HepG2 (cell line): ENCODE data around the gene PIM3. TPM values are rescaled to one million over a fixed set of nuclear protein-coding genes. Genes with fewer than 3 reads are reported as not detected.

Experiments
- ATAC-seq: fragments of 200-7000 bp; cut with Tn5 transposase; 3 replicates; pipeline ENCODE4 v1.9.1; 2020; ENCODE audit warnings: mild to moderate bottlenecking, moderate library complexity
- Bru-seq: library from RNA; stranded (reverse); fragments of 400-500 nt; gene quantifications from one replicate; lab custom pipeline; 2021; lab: Mats Ljungman, UMichigan
- BruChase-seq, 2 experiments: library from RNA; stranded (reverse); fragments of 400-500 nt; gene quantifications; one replicate each; lab custom pipeline; 2021; lab: Mats Ljungman, UMichigan
- BruUV-seq: library from RNA; stranded (reverse); fragments of 400-500 nt; replicated peaks from 2 replicates; lab custom pipeline; 2021; lab: Mats Ljungman, UMichigan
- CTCF ChIA-PET: fragments of 300-600 bp; formaldehyde crosslinking; extraction: SDS; loops from one replicate; lab custom pipeline; 2021; ENCODE audit warnings: low total read pairs, inconsistent platforms, low intra/inter-chr PET ratio; lab: Yijun Ruan, JAX
- POLR2A ChIA-PET: fragments of 350-600 bp; sonication (Branson Sonifier 250); formaldehyde crosslinking; loops from one replicate; lab custom pipeline; 2020; ENCODE audit warnings: antibody characterized with exemption, inconsistent platforms; lab: Yijun Ruan, JAX
- DNase-seq: peaks from one replicate; pipeline ENCODE4 v3.0.0-alpha.2; 2015; ENCODE audit warnings: low spot score
- FAIRE-seq: peaks from 3 replicates; lab custom pipeline; 2011; peaks lifted over from hg19 to GRCh38; lab: Jason Lieb, UNC
- H2AFZ ChIP-seq: one replicate; pipeline ENCODE4 v1.6.1; 2011; ENCODE audit warnings: low read length, inconsistent platforms
- H3K27ac ChIP-seq: fragments of 300-600 bp; 3 replicates; pipeline ENCODE4 v1.8.0; 2011; ENCODE audit warnings: mixed run types, mild to moderate bottlenecking, mixed read lengths, low read length, inconsistent platforms; ENCODE audit not compliant: insufficient read depth; ENCODE audit errors: extremely low read length
- H3K27me3 ChIP-seq, 2 experiments: fragments of 200-600 bp in 1 of 2; 2 replicates in 1 of 2; 3 replicates in 1 of 2; pipeline versions ENCODE4 v1.6.0 to v1.8.0; 2011; ENCODE audit warnings: low read length in 2 of 2, mild to moderate bottlenecking in 2 of 2, moderate library complexity in 2 of 2, inconsistent platforms in 1 of 2; ENCODE audit not compliant: insufficient read depth in 2 of 2, control insufficient read depth in 1 of 2
- H3K36me3 ChIP-seq, 2 experiments: fragments of 200-600 bp in 1 of 2; replicated peaks in 1 of 2; 2 replicates in 1 of 2; 3 replicates in 1 of 2; pipeline versions ENCODE4 v1.5.1 to v1.8.0; 2011; ENCODE audit warnings: low read length in 2 of 2, inconsistent platforms in 1 of 2; ENCODE audit not compliant: insufficient read depth in 2 of 2, control insufficient read depth in 1 of 2
- H3K4me1 ChIP-seq: 2 replicates; pipeline ENCODE4 v1.5.1; 2012; ENCODE audit warnings: low read length, inconsistent platforms; ENCODE audit not compliant: insufficient read depth
- H3K4me2 ChIP-seq: 2 replicates; pipeline ENCODE4 v1.6.0; 2011; ENCODE audit warnings: low read depth, low read length, inconsistent platforms
- H3K4me3 ChIP-seq, 3 experiments: fragments of 200-600 bp in 1 of 3; sonication (generic), shearing (Covaris generic) in 1 of 3; replicated peaks in 1 of 3; 2 replicates each; pipeline ENCODE4 v1.5.1; 2011 to 2016; ENCODE audit warnings: low read length in 3 of 3, inconsistent platforms in 2 of 3, low read depth in 2 of 3, mild to moderate bottlenecking in 2 of 3, control low read depth in 1 of 3, mixed read lengths in 1 of 3; ENCODE audit not compliant: insufficient read depth in 1 of 3
- H3K79me2 ChIP-seq: one replicate; pipeline ENCODE4 v1.6.1; 2011; ENCODE audit warnings: low read length, inconsistent platforms; ENCODE audit not compliant: insufficient read depth
- H3K9ac ChIP-seq: 2 replicates; pipeline ENCODE4 v1.6.0; 2011; ENCODE audit warnings: mild to moderate bottlenecking, low read depth, low read length, inconsistent platforms; ENCODE audit not compliant: insufficient read depth
- H3K9me3 ChIP-seq: 2 replicates; pipeline ENCODE4 v1.5.1; 2012; ENCODE audit warnings: mild to moderate bottlenecking, low read length
- H4K20me1 ChIP-seq: 2 replicates; pipeline ENCODE4 v1.6.0; 2011; ENCODE audit warnings: inconsistent platforms, mild to moderate bottlenecking, low read length, moderate library complexity; ENCODE audit not compliant: insufficient read depth
- ADNP ChIP-seq: sonication (generic); formaldehyde crosslinking; IDR thresholded peaks from 2 replicates; pipeline ENCODE4 v1.4.0; 2020; ENCODE audit warnings: missing genetic modification reagents
- BCL3 ChIP-seq: sonication (generic); formaldehyde crosslinking; IDR thresholded peaks from 2 replicates; pipeline ENCODE4 v1.5.1; 2020; ENCODE audit warnings: mild to moderate bottlenecking, missing genetic modification reagents, moderate library complexity
- BCL6 ChIP-seq: IDR thresholded peaks from 2 replicates; pipeline ENCODE4 v1.6.1; 2016; ENCODE audit warnings: missing genetic modification reagents, missing compliant biosample characterization
- CENPT ChIP-seq: sonication (generic); formaldehyde crosslinking; IDR thresholded peaks from 2 replicates; pipeline ENCODE4 v1.8.0; 2022; ENCODE audit warnings: low read depth, mild to moderate bottlenecking, moderate library complexity, missing genetic modification reagents
- EED ChIP-seq: sonication (generic); formaldehyde crosslinking; IDR thresholded peaks from 2 replicates; pipeline ENCODE4 v1.5.0; 2020; ENCODE audit warnings: mild to moderate bottlenecking, missing genetic modification reagents
- GTF3A ChIP-seq: sonication (generic); formaldehyde crosslinking; conservative IDR thresholded peaks from 2 replicates; pipeline ENCODE4 v1.4.0; 2020; ENCODE audit warnings: mild to moderate bottlenecking, missing genetic modification reagents
- HMGXB3 ChIP-seq: sonication (generic); formaldehyde crosslinking; IDR thresholded peaks from 2 replicates; pipeline ENCODE4 v1.4.0; 2020; ENCODE audit warnings: missing genetic modification reagents, borderline replicate concordance
- KDM2A ChIP-seq: sonication (generic); formaldehyde crosslinking; IDR thresholded peaks from 2 replicates; pipeline ENCODE4 v1.4.0; 2020; ENCODE audit warnings: low read depth, missing genetic modification reagents, borderline replicate concordance
- NAIF1 ChIP-seq: sonication (generic); formaldehyde crosslinking; IDR thresholded peaks from 2 replicates; pipeline ENCODE4 v1.5.0; 2020; ENCODE audit warnings: mild to moderate bottlenecking, missing genetic modification reagents, borderline replicate concordance
- NCOA5 ChIP-seq: sonication (generic); formaldehyde crosslinking; IDR thresholded peaks from 2 replicates; pipeline ENCODE4 v1.4.0; 2020; ENCODE audit warnings: missing genetic modification reagents
- ZFX ChIP-seq: sonication (generic); formaldehyde crosslinking; IDR thresholded peaks from 2 replicates; pipeline ENCODE4 v1.4.0; 2020; ENCODE audit warnings: mild to moderate bottlenecking, low read depth, missing genetic modification reagents, moderate library complexity
- WGBS: methylation state at CpG from one replicate; pipeline ENCODE4 v1.1.6; 2017; ENCODE audit warnings: low lambda C conversion rate; 5-methylcytosine and 5-hydroxymethylcytosine counted together
- in situ Hi-C: cut with HindIII; loops from 2 replicates; pipeline ENCODE4 v1.10.0; 2017; ENCODE audit warnings: low pct_unique_long_range_greater_than_20kb; ENCODE audit not compliant: extremely low pct_ligation_motif_present
- intact Hi-C: fragments of 100-400 bp; cut with micrococcal nuclease; formaldehyde crosslinking; loops from one replicate; pipeline ENCODE4 v1.10.0; 2022; ENCODE audit not compliant: unreplicated experiment
- long read RNA-seq, 2 experiments: library from RNA in 1 of 2; library from polyadenylated mRNA in 1 of 2; stranded (forward) in 1 of 2; unstranded in 1 of 2; transcript quantifications; one replicate each; pipeline ENCODE4 v2.0.0, GENCODE V29; 2019 to 2022
- polyA minus RNA-seq, 3 experiments: library from RNA; depleted of rRNA, polyadenylated mRNA; stranded (reverse); fragments of >200 nt; gene quantifications; 2 replicates each; pipeline ENCODE4 v1.2.3, GENCODE V29; 2011; ENCODE audit warnings: low replicate concordance in 1 of 3
- polyA plus RNA-seq, 8 experiments: library from polyadenylated mRNA; depleted of rRNA in 3 of 8; stranded (reverse) in 7 of 8; unstranded in 1 of 8; fragments of >200 nt; fragmentation: Illumina TruSeq in 4 of 8; extraction: Trizol in 4 of 8; gene quantifications; 2 replicates each; pipeline versions ENCODE4 v1.2.1 to v1.2.3, GENCODE V29; 2011 to 2016; ENCODE audit warnings: low read depth in 4 of 8, missing spikeins in 1 of 8, mixed read lengths in 1 of 8; ENCODE audit not compliant: insufficient read depth in 1 of 8
- total RNA-seq, 5 experiments: library from RNA; depleted of rRNA; stranded (reverse); fragments of >200 nt; fragmentation: Illumina TruSeq; extraction: Trizol; gene quantifications; 2 replicates each; pipeline ENCODE4 v1.2.3, GENCODE V29; 2016; ENCODE audit warnings: low read depth in 1 of 5

Gene PIM3
- total RNA-seq (2016; rRNA removed; fragmentation: Illumina TruSeq; extraction: Trizol) (18.2 and 31.2 TPM in 2 replicates), polyA plus RNA-seq (2011; rRNA removed) (21.6 and 24.1 TPM in 2 replicates), polyA minus RNA-seq (2011; rRNA and poly(A)+ RNA removed; ENCODE audit: low replicate concordance) (8.8 and 50.3 TPM in 2 replicates), Bru-seq, nascent RNA (percentile 87 among the genes with signal in this experiment), BruChase-seq, experiment 1, labeled RNA remaining after a 6-hour chase (percentile 96 among the genes with signal in this experiment), BruChase-seq, experiment 2, labeled RNA remaining after a 2-hour chase (percentile 98 among the genes with signal in this experiment)
- 12.4 and 12.6 TPM in 2 replicates for total RNA-seq (2016; cell fraction: cytosol; rRNA removed; fragmentation: Illumina TruSeq; extraction: Trizol; ENCODE audit: low read depth)
- total RNA-seq (2016; cell fraction: insoluble cytoplasmic fraction; rRNA removed; fragmentation: Illumina TruSeq; extraction: Trizol), result 17.3 and 32.7 TPM in 2 replicates
- total RNA-seq (2016; cell fraction: membrane; rRNA removed; fragmentation: Illumina TruSeq; extraction: Trizol), result 27.1 and 31.2 TPM in 2 replicates
- 24.6 and 30.5 TPM in 2 replicates for total RNA-seq (2016; cell fraction: nucleus; rRNA removed; fragmentation: Illumina TruSeq; extraction: Trizol)
- 21.4 and 47.8 TPM in 2 replicates for polyA plus RNA-seq (2011; cell fraction: cytosol; rRNA removed)
- 121 and 136 TPM in 2 replicates for polyA plus RNA-seq (2011; cell fraction: nucleus; rRNA removed)
- polyA plus RNA-seq (2012), result 22.6 and 36.4 TPM in 2 replicates
- polyA plus RNA-seq (2016; cell fraction: cytosol; fragmentation: Illumina TruSeq; extraction: Trizol; ENCODE audit: low read depth), result 7.3 and 9.3 TPM in 2 replicates
- polyA plus RNA-seq (2016; cell fraction: insoluble cytoplasmic fraction; fragmentation: Illumina TruSeq; extraction: Trizol; ENCODE audit: low read depth), result 21.4 and 25.4 TPM in 2 replicates
- 17.2 and 17.8 TPM in 2 replicates for polyA plus RNA-seq (2016; cell fraction: membrane; fragmentation: Illumina TruSeq; extraction: Trizol; ENCODE audit: low read depth)
- 62.7 and 63.0 TPM in 2 replicates for polyA plus RNA-seq (2016; cell fraction: nucleus; fragmentation: Illumina TruSeq; extraction: Trizol; ENCODE audit: insufficient read depth, low read depth)
- polyA minus RNA-seq (2011; cell fraction: cytosol; rRNA and poly(A)+ RNA removed), result 23.0 and 37.5 TPM in 2 replicates
- polyA minus RNA-seq (2011; cell fraction: nucleus; rRNA and poly(A)+ RNA removed), result 17.0 and 22.8 TPM in 2 replicates
- long read RNA-seq, experiment 1, transcript PIM3-201 (6 exons, 2,369 nt), result major isoform, 43 of 56 reads
- long read RNA-seq, experiment 1, partial matches to known transcripts, result 10 of 56 reads
- long read RNA-seq, experiment 1, other reads (novel, unspliced or antisense), result 3 of 56 reads
- long read RNA-seq, experiment 2, transcript PIM3-201 (6 exons, 2,369 nt), result major isoform, 133 of 289 reads
- long read RNA-seq, experiment 2, partial matches to known transcripts, result 119 of 289 reads
- long read RNA-seq, experiment 2, other reads (novel, unspliced or antisense), result 37 of 289 reads

DNA sequence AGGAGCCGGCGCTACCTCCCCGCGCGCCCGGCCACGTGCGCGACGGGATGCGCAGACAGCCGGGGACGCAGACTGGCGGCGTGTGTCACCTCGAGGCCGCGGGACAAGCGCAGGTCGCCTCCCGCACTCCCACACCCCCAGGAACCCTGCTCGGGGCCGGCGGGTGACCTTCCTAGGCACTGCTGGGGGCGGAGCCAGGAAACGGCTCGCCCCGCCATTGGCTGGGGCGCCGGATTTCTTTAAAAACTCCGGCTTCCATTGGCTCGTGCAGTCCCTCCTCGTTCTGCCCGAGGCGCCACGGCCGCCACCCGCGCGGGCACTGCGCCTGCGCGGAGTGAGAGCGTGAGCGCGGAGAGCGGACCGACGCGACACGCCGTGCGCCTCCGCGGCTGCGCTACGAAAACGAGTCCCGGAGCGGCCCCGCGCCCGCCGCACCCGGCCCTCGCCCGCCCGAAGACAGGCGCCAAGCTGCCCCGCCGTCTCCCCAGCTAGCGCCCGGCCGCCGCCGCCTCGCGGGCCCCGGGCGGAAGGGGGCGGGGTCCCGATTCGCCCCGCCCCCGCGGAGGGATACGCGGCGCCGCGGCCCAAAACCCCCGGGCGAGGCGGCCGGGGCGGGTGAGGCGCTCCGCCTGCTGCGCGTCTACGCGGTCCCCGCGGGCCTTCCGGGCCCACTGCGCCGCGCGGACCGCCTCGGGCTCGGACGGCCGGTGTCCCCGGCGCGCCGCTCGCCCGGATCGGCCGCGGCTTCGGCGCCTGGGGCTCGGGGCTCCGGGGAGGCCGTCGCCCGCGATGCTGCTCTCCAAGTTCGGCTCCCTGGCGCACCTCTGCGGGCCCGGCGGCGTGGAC lies at the start of gene PIM3:
Gene PIM3, plus strand, starts transcription at position 614 of the 846 bp plus-strand sequence. Its CDS starts 176 bp downstream, at position 790.
- intact Hi-C loops, result no loop called here
- TF ChIP-seq BCL6 (CRISPR knock-in tag) (peak; percentile 58; the same call in 1 of the 2 replicates), KDM2A (CRISPR knock-in tag) (no peak), NCOA5 (CRISPR knock-in tag) (no peak), ADNP (no peak), GTF3A (CRISPR knock-in tag) (no peak), BCL3 (CRISPR knock-in tag) (no peak), EED (CRISPR knock-in tag) (no peak; the same call in 1 of the 2 replicates), ZFX (peak; percentile 66), NAIF1 (CRISPR knock-in tag) (no peak), CENPT (peak; percentile 68; the same call in 1 of the 2 replicates), HMGXB3 (CRISPR knock-in tag) (no peak; the same call in 1 of the 2 replicates)

More for the DNA sequence above, at the start of gene PIM3:
- Histone ChIP-seq H3K4me1 (peaks cover 75% of the 10 kb centered on the region), H3K27me3 (no peaks in the 10 kb centered on the region; a peak in 1 of 5 replicates), H3K4me3 (peak within 1 kb of the TSS; percentile 97 to 99 (median 97)), H3K27ac (peak within 1 kb of the TSS; percentile 87), H2AFZ (no peak within 1 kb of the TSS), H3K36me3 (peaks cover 9 to 23% of the 10 kb centered on the region in 2 experiments), H3K9me3 (no peaks in the 10 kb centered on the region), H4K20me1 (peaks cover 37% of the 10 kb centered on the region), H3K79me2 (peaks cover 36% of the 10 kb centered on the region), H3K9ac (peak within 1 kb of the TSS; percentile 93), H3K4me2 (peak within 1 kb of the TSS; percentile 99)
- CTCF ChIA-PET, result interaction anchor here (1.9 kb wide), 1 partner anchor 29 kb away, joined by 4 read pairs; no protein-coding TSS in a partner anchor
- BruUV-seq, result no TSS peak
- POLR2A ChIA-PET, result interaction anchor here (2.3 to 18.6 kb wide), 5 partner anchors 4 to 30 kb away, joined by 22 to 722 read pairs (median 72); partner anchors contain the start of gene PIM3
- FAIRE-seq, result peak; percentile 61
- WGBS, result under 1% methylated on average over 17 of the region's 137 CpGs
- in situ Hi-C loops, result no loop called here
- ATAC-seq, result peak; percentile 67
- DNase-seq, result peak; percentile 94
